IMR-90 (cell line): ENCODE data around the gene MYO1D. TPM values are rescaled to one million over a fixed set of nuclear protein-coding genes. Genes with fewer than 3 reads are reported as not detected.

Experiments used
- ATAC-seq: fragments of 200-7000 bp; cut with Tn5 transposase; 2 replicates; pipeline ENCODE4 v1.9.1; 2020; ENCODE audit warnings: low read depth, mild to moderate bottlenecking, moderate library complexity
- BruUV-seq: library from RNA; stranded (reverse); fragments of 400-500 nt; replicated peaks from 2 replicates; lab custom pipeline; 2021; lab: Mats Ljungman, UMichigan
- CTCF ChIA-PET: fragments of 300-600 bp; formaldehyde crosslinking; extraction: SDS; loops from one replicate; lab custom pipeline; 2021; ENCODE audit warnings: antibody characterized with exemption; lab: Yijun Ruan, JAX
- POLR2A ChIA-PET: fragments of 300-600 bp; sonication (Branson Sonifier 250); formaldehyde crosslinking; loops from one replicate; lab custom pipeline; 2022; ENCODE audit warnings: antibody characterized with exemption; ENCODE audit not compliant: unreplicated experiment; lab: Charles Lee
- DNase-seq: peaks from one replicate; pipeline ENCODE4 v3.0.0; 2013
- H2AFZ ChIP-seq: replicated peaks from 2 replicates; pipeline ENCODE3; 2013; ENCODE audit warnings: low read length, mild to moderate bottlenecking; ENCODE audit not compliant: poor library complexity
- H2AK5ac ChIP-seq: 2 replicates; pipeline ENCODE4 v1.6.1; 2013; ENCODE audit warnings: low read depth, low read length, inconsistent platforms
- H2AK9ac ChIP-seq: replicated peaks from 2 replicates; pipeline ENCODE3; 2013; ENCODE audit warnings: mild to moderate bottlenecking, low read depth, low read length, moderate library complexity; ENCODE audit not compliant: poor library complexity
- H2BK120ac ChIP-seq: 2 replicates; pipeline ENCODE4 v1.6.1; 2013; ENCODE audit warnings: low read depth, low read length, inconsistent platforms
- H2BK15ac ChIP-seq: 3 replicates; pipeline ENCODE4 v1.6.1; 2013; ENCODE audit warnings: low read depth, low read length, inconsistent platforms
- H2BK20ac ChIP-seq: 2 replicates; pipeline ENCODE4 v1.6.1; 2013; ENCODE audit warnings: low read depth, mild to moderate bottlenecking, inconsistent platforms, low read length, moderate library complexity
- H2BK5ac ChIP-seq: 2 replicates; pipeline ENCODE4 v1.6.1; 2013; ENCODE audit warnings: mild to moderate bottlenecking, low read depth, low read length, inconsistent platforms; ENCODE audit not compliant: poor library complexity, severe bottlenecking
- H3K14ac ChIP-seq: replicated peaks from 2 replicates; pipeline ENCODE4 v1.6.1; 2013; ENCODE audit warnings: low read depth, low read length, inconsistent platforms
- H3K18ac ChIP-seq: 2 replicates; pipeline ENCODE4 v1.6.1; 2013; ENCODE audit warnings: low read depth, low read length, control low read depth
- H3K23ac ChIP-seq: 2 replicates; pipeline ENCODE4 v1.6.1; 2013; ENCODE audit warnings: low read depth, low read length, inconsistent platforms
- H3K27ac ChIP-seq: 2 replicates; pipeline ENCODE4 v1.5.1; 2013; ENCODE audit warnings: mild to moderate bottlenecking, control low read depth, low read length; ENCODE audit not compliant: insufficient read depth
- H3K27me3 ChIP-seq: 2 replicates; pipeline ENCODE4 v1.6.1; 2013; ENCODE audit warnings: low read length; ENCODE audit not compliant: control insufficient read depth, insufficient read depth
- H3K36me3 ChIP-seq: 2 replicates; pipeline ENCODE4 v1.6.1; 2013; ENCODE audit warnings: low read length, mixed read lengths; ENCODE audit not compliant: control insufficient read depth, insufficient read depth
- H3K4ac ChIP-seq: 2 replicates; pipeline ENCODE4 v1.6.1; 2013; ENCODE audit warnings: low read depth, low read length, inconsistent platforms
- H3K4me1 ChIP-seq: 2 replicates; pipeline ENCODE4 v1.6.1; 2013; ENCODE audit warnings: low read length, mixed read lengths; ENCODE audit not compliant: control insufficient read depth, insufficient read depth
- H3K4me2 ChIP-seq: 2 replicates; pipeline ENCODE4 v1.6.1; 2013; ENCODE audit warnings: low read depth, mild to moderate bottlenecking, control low read depth, low read length, moderate library complexity
- H3K4me3 ChIP-seq: 2 replicates; pipeline ENCODE4 v1.5.1; 2013; ENCODE audit warnings: low read depth, mild to moderate bottlenecking, control low read depth, low read length, moderate library complexity; ENCODE audit not compliant: insufficient read depth
- H3K56ac ChIP-seq: 2 replicates; pipeline ENCODE4 v1.6.1; 2013; ENCODE audit warnings: low read length, inconsistent platforms; ENCODE audit not compliant: insufficient read depth; ENCODE audit errors: extremely low read depth
- H3K79me1 ChIP-seq, 2 experiments: 2 replicates each; pipeline ENCODE4 v1.6.1; 2013; ENCODE audit warnings: low read length in 2 of 2, inconsistent platforms in 1 of 2, low read depth in 1 of 2
- H3K9ac ChIP-seq: 2 replicates; pipeline ENCODE4 v1.6.1; 2013; ENCODE audit warnings: low read depth, low read length, control low read depth
- H3K9me1 ChIP-seq: 2 replicates; pipeline ENCODE4 v1.6.1; 2013; ENCODE audit warnings: low read length, inconsistent platforms; ENCODE audit not compliant: insufficient read depth
- H3K9me3 ChIP-seq: 2 replicates; pipeline ENCODE4 v1.6.1; 2013; ENCODE audit warnings: low read length; ENCODE audit not compliant: control insufficient read depth, insufficient read depth
- H4K20me1 ChIP-seq: 2 replicates; pipeline ENCODE4 v1.6.1; 2013; ENCODE audit warnings: low read length, inconsistent platforms; ENCODE audit not compliant: insufficient read depth
- H4K5ac ChIP-seq: 2 replicates; pipeline ENCODE4 v1.6.1; 2013; ENCODE audit warnings: mild to moderate bottlenecking, low read depth, low read length, control low read depth
- H4K8ac ChIP-seq, 2 experiments: 2 replicates each; pipeline ENCODE4 v1.6.1; 2013; ENCODE audit warnings: low read depth in 2 of 2, low read length in 2 of 2, control low read depth in 1 of 2, inconsistent platforms in 1 of 2
- H4K91ac ChIP-seq: 2 replicates; pipeline ENCODE4 v1.6.1; 2013; ENCODE audit warnings: low read depth, low read length, inconsistent platforms; ENCODE audit not compliant: insufficient read depth
- RCOR1 ChIP-seq: IDR thresholded peaks from 2 replicates; pipeline ENCODE4 v1.6.1; 2012; ENCODE audit warnings: mild to moderate bottlenecking, low read length, improper control_type of control experiment; ENCODE audit not compliant: insufficient replicate concordance
- RFX5 ChIP-seq: IDR thresholded peaks from 2 replicates; pipeline ENCODE4 v1.8.0; 2012; ENCODE audit warnings: low read depth, mild to moderate bottlenecking, low read length, moderate library complexity
- WGBS, 2 experiments: methylation state at CpG; one replicate each; pipeline versions ENCODE4 v1.1.5 to v1.1.7; 2013; ENCODE audit warnings: missing lambda C conversion rate in 2 of 2; ENCODE audit not compliant: insufficient read length in 1 of 2; ENCODE audit errors: extremely low coverage in 2 of 2; 5-methylcytosine and 5-hydroxymethylcytosine counted together
- dilution Hi-C: fragments of 300-500 bp; cut with HindIII; formaldehyde crosslinking; loops from one replicate; pipeline ENCODE4 v1.14.3; 2018; ENCODE audit warnings: low sequenced_read_pairs; ENCODE audit not compliant: unreplicated experiment
- in situ Hi-C: fragments of 300-500 bp; cut with MboI; formaldehyde crosslinking; loops from 3 replicates; pipeline ENCODE4 v1.14.3; 2019; ENCODE audit warnings: low sequenced_read_pairs, inconsistent platforms, mixed read lengths
- intact Hi-C: fragments of 100-400 bp; cut with micrococcal nuclease; formaldehyde crosslinking; loops from 2 replicates; pipeline ENCODE4 v1.10.0; 2022
- polyA plus RNA-seq, 3 experiments: library from polyadenylated mRNA; depleted of rRNA; stranded (reverse); fragments of >200 nt; gene quantifications; 2 replicates each; pipeline ENCODE4 v1.2.3, GENCODE V29; 2012; ENCODE audit warnings: low replicate concordance in 1 of 3
- total RNA-seq: library from RNA; depleted of rRNA; stranded (reverse); fragments of >200 nt; gene quantifications from 2 replicates; pipeline ENCODE4 v1.2.3, GENCODE V29; 2012

Gene MYO1D
- total and polyA plus RNA-seq, 2 of the 4 experiments (the other 2 are of a cell fraction), result 0.63 to 0.90 TPM

- no peaks in the 10 kb centered on the region for H3K79me1 ChIP-seq
- intact Hi-C loops, result no loop called here
- H3K36me3 ChIP-seq, result no peaks in the 10 kb centered on the region
- no peak overlapping the region for H2AK9ac ChIP-seq
- no TSS peak for BruUV-seq
- no peak overlapping the region for H3K4ac ChIP-seq
- no peak overlapping the region for H3K9ac ChIP-seq
- no peaks in the 10 kb centered on the region for H3K9me3 ChIP-seq
- 83% methylated on average over 5 of the region's 12 CpGs; no CpG with 5 or more reads in 1 of the 2 experiments for WGBS, 2 experiments
- H3K4me2 ChIP-seq, result no peak overlapping the region
- H4K20me1 ChIP-seq, result no peaks in the 10 kb centered on the region
- H3K9me1 ChIP-seq, result no peaks in the 10 kb centered on the region
- no peak overlapping the region for H3K4me3 ChIP-seq
- no peak overlapping the region for H2BK20ac ChIP-seq
- no peak for DNase-seq
- H3K27me3 ChIP-seq, result peaks cover 5% of the 10 kb centered on the region
- TF ChIP-seq RFX5, result no peak
- no peak for TF ChIP-seq RCOR1
- H3K18ac ChIP-seq, result no peak overlapping the region
- H3K56ac ChIP-seq, result no peak overlapping the region
- no peak overlapping the region for H4K5ac ChIP-seq
- no peak overlapping the region for H2AK5ac ChIP-seq
- H2AFZ ChIP-seq, result no peak overlapping the region
- H3K14ac ChIP-seq, result no peak overlapping the region
- ATAC-seq, result no peak
- in situ Hi-C loops, result no loop called here
- no peak overlapping the region for H4K8ac ChIP-seq
- ChIA-PET CTCF (interaction anchor here (0.5 to 0.7 kb wide), 2 partner anchors 10 to 152 kb away, joined by 3 to 4 read pairs; no protein-coding TSS in a partner anchor), POLR2A (no interaction called here)
- no peak overlapping the region for H3K27ac ChIP-seq
- H2BK5ac ChIP-seq, result no peak overlapping the region
- H2BK15ac ChIP-seq, result no peak overlapping the region
- H4K91ac ChIP-seq, result no peak overlapping the region
- H3K4me1 ChIP-seq, result no peaks in the 10 kb centered on the region; the same call in 1 of the 2 replicates
- no peak overlapping the region for H3K23ac ChIP-seq
- dilution Hi-C loops, result no loop called here
- H2BK120ac ChIP-seq, result no peak overlapping the region
These were observed 352.9 kb downstream of the MYO1D start for GRCh38 chr17:32523827-32524552.
